HEK293 (cell line): ENCODE results near the gene CAPN15.

ENCODE experiments used
- CTCF ChIA-PET: fragments of 350-600 bp; formaldehyde crosslinking; extraction: SDS; loops from one replicate; lab custom pipeline; 2021; ENCODE audit warnings: antibody characterized with exemption; lab: Yijun Ruan, JAX
- POLR2A ChIA-PET: fragments of 300-600 bp; formaldehyde crosslinking; extraction: SDS; loops from one replicate; lab custom pipeline; 2020; ENCODE audit warnings: antibody characterized with exemption, inconsistent platforms; lab: Yijun Ruan, JAX
- H3K27ac ChIP-seq: fragments of 200-500 bp; sonication (Bioruptor generic); 2 replicates; pipeline ENCODE4 v1.5.1; 2014; ENCODE audit warnings: low read depth, low read length, control low read depth, inconsistent platforms; ENCODE audit errors: extremely low read depth
- H3K36me3 ChIP-seq, 2 experiments: fragments of 200-500 bp in 1 of 2; sonication (Bioruptor generic) in 1 of 2; 1 replicate in 1 of 2; 2 replicates in 1 of 2; pipeline ENCODE4 v1.5.1; 2014 to 2017; ENCODE audit warnings: inconsistent platforms in 2 of 2, low read length in 2 of 2; ENCODE audit not compliant: control insufficient read depth in 2 of 2, insufficient read depth in 1 of 2
- H3K4me1 ChIP-seq: fragments of 200-500 bp; sonication (Bioruptor generic); 2 replicates; pipeline ENCODE4 v1.5.1; 2014; ENCODE audit warnings: mild to moderate bottlenecking, low read length, inconsistent platforms; ENCODE audit not compliant: control insufficient read depth, insufficient read depth
- H3K4me3 ChIP-seq: 2 replicates; pipeline ENCODE4 v1.5.1; 2011; ENCODE audit warnings: low read depth, mild to moderate bottlenecking, control low read depth, low read length, moderate library complexity
- H3K9me3 ChIP-seq: fragments of 200-500 bp; sonication (Bioruptor generic); 2 replicates; pipeline ENCODE4 v1.5.1; 2014; ENCODE audit warnings: low read depth, low read length, inconsistent platforms; ENCODE audit not compliant: control insufficient read depth, insufficient read depth
- BCL11B ChIP-seq: fragments of 450-650 bp; formaldehyde crosslinking; IDR thresholded peaks from 2 replicates; pipeline ENCODE4 v1.5.1; 2016; ENCODE audit warnings: low read depth, missing biosample characterization, missing genetic modification characterization
- GFI1B ChIP-seq: fragments of 450-650 bp; formaldehyde crosslinking; IDR thresholded peaks from 2 replicates; pipeline ENCODE4 v1.5.1; 2016; ENCODE audit warnings: missing biosample characterization, missing genetic modification characterization
- KLF16 ChIP-seq: fragments of 450-650 bp; formaldehyde crosslinking; IDR thresholded peaks from 2 replicates; pipeline ENCODE4 v1.5.1; 2017; ENCODE audit warnings: missing biosample characterization, missing genetic modification characterization
- SP3 ChIP-seq: fragments of 450-650 bp; formaldehyde crosslinking; IDR thresholded peaks from 2 replicates; pipeline ENCODE4 v1.5.1; 2016; ENCODE audit warnings: missing biosample characterization, missing genetic modification characterization
- WT1 ChIP-seq: fragments of 450-650 bp; formaldehyde crosslinking; IDR thresholded peaks from 2 replicates; pipeline ENCODE4 v1.5.1; 2016; ENCODE audit warnings: missing biosample characterization, missing genetic modification characterization
- ZNF132 ChIP-seq: fragments of 450-650 bp; formaldehyde crosslinking; IDR thresholded peaks from 2 replicates; pipeline ENCODE4 v1.5.1; 2017; ENCODE audit warnings: missing biosample characterization, missing genetic modification characterization, borderline replicate concordance
- ZNF324 ChIP-seq: fragments of 450-650 bp; formaldehyde crosslinking; IDR thresholded peaks from 2 replicates; pipeline ENCODE4 v1.5.1; 2016; ENCODE audit warnings: missing biosample characterization, missing genetic modification characterization
- ZNF626 ChIP-seq: fragments of 450-650 bp; sonication (Bioruptor Pico); formaldehyde crosslinking; IDR thresholded peaks from 2 replicates; pipeline ENCODE4 v1.5.1; 2018; ENCODE audit warnings: missing biosample characterization, missing genetic modification characterization, inconsistent platforms
- ZSCAN30 ChIP-seq: fragments of 450-650 bp; IDR thresholded peaks from 2 replicates; pipeline ENCODE4 v1.5.1; 2018; ENCODE audit warnings: missing biosample characterization, mild to moderate bottlenecking, missing genetic modification characterization, moderate library complexity
- TF ChIP-seq, protein P1 (sequence below): fragments of 450-650 bp; formaldehyde crosslinking; IDR thresholded peaks from 2 replicates; pipeline ENCODE4 v1.5.0; 2017; ENCODE audit warnings: missing biosample characterization, missing genetic modification characterization, borderline replicate concordance
- TF ChIP-seq, protein P2 (sequence below): fragments of 450-650 bp; formaldehyde crosslinking; IDR thresholded peaks from 2 replicates; pipeline ENCODE4 v1.5.1; 2016; ENCODE audit warnings: missing biosample characterization, missing genetic modification characterization
- TF ChIP-seq, protein P3 (sequence below): fragments of 450-650 bp; formaldehyde crosslinking; IDR thresholded peaks from 2 replicates; pipeline ENCODE4; 2016; ENCODE audit warnings: missing biosample characterization, missing genetic modification characterization
- TF ChIP-seq, protein P4 (sequence below): fragments of 450-650 bp; IDR thresholded peaks from 2 replicates; pipeline ENCODE4 v1.5.1; 2018; ENCODE audit warnings: missing biosample characterization, missing genetic modification characterization
- TF ChIP-seq, protein P5 (sequence below): fragments of 450-650 bp; formaldehyde crosslinking; IDR thresholded peaks from 2 replicates; pipeline ENCODE4 v1.5.1; 2017; ENCODE audit warnings: missing biosample characterization, missing genetic modification characterization
- TF ChIP-seq, protein P6 (sequence below): fragments of 450-650 bp; formaldehyde crosslinking; IDR thresholded peaks from 2 replicates; pipeline ENCODE4 v1.5.1; 2017; ENCODE audit warnings: missing biosample characterization, missing genetic modification characterization
- TF ChIP-seq, protein P7 (sequence below): fragments of 450-650 bp; formaldehyde crosslinking; IDR thresholded peaks from 2 replicates; pipeline ENCODE4 v1.5.1; 2016; ENCODE audit warnings: missing biosample characterization, missing genetic modification characterization
- TF ChIP-seq, protein P8 (sequence below): fragments of 450-650 bp; formaldehyde crosslinking; IDR thresholded peaks from 2 replicates; pipeline ENCODE4 v1.5.1; 2016; ENCODE audit warnings: missing biosample characterization, missing genetic modification characterization
- TF ChIP-seq, protein P9 (sequence below): fragments of 450-650 bp; formaldehyde crosslinking; optimal IDR thresholded peaks from 2 replicates; pipeline ENCODE3; 2016; ENCODE audit warnings: missing biosample characterization, mild to moderate bottlenecking, missing genetic modification characterization

The CAPN15 gene

DNA sequence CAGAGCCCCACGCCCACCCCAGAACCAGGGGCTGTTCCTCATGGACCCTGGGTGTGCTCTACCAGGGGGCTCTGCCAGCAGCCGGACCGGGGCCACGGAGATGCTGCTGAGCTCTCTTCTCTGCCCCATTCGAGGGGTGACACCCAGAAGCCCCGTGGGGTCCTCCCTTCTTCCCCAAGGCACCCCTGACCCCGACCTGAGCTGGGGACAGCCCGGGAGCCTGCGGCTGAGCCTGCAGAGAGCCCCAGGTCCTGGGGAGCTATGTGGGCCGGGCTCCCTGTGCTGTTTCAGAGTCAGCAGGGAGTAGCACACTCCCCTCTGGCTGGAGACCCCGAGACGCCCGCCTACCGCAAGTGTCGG, 31.5 kb downstream of the CAPN15 start:
- CTCF ChIA-PET, result no interaction called here
- no peaks in the 10 kb centered on the region for H3K36me3 ChIP-seq
- H3K27ac ChIP-seq, result no peak overlapping the region
- no peaks in the 10 kb centered on the region; the same call in 1 of the 2 replicates for H3K4me1 ChIP-seq
- H3K9me3 ChIP-seq, result no peaks in the 10 kb centered on the region
- POLR2A ChIA-PET, result interaction anchor here (0.6 kb wide), 1 partner anchor 37 kb away, joined by 3 read pairs; no protein-coding TSS in a partner anchor
- no peak overlapping the region for H3K4me3 ChIP-seq
- TF ChIP-seq, protein P1, sequence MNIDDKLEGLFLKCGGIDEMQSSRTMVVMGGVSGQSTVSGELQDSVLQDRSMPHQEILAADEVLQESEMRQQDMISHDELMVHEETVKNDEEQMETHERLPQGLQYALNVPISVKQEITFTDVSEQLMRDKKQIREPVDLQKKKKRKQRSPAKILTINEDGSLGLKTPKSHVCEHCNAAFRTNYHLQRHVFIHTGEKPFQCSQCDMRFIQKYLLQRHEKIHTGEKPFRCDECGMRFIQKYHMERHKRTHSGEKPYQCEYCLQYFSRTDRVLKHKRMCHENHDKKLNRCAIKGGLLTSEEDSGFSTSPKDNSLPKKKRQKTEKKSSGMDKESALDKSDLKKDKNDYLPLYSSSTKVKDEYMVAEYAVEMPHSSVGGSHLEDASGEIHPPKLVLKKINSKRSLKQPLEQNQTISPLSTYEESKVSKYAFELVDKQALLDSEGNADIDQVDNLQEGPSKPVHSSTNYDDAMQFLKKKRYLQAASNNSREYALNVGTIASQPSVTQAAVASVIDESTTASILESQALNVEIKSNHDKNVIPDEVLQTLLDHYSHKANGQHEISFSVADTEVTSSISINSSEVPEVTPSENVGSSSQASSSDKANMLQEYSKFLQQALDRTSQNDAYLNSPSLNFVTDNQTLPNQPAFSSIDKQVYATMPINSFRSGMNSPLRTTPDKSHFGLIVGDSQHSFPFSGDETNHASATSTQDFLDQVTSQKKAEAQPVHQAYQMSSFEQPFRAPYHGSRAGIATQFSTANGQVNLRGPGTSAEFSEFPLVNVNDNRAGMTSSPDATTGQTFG (tag by site-specific recombination), result no peak
- TF ChIP-seq, protein P2, sequence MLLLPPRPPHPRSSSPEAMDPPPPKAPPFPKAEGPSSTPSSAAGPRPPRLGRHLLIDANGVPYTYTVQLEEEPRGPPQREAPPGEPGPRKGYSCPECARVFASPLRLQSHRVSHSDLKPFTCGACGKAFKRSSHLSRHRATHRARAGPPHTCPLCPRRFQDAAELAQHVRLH (tag by site-specific recombination), result no peak
- TF ChIP-seq, protein P3, sequence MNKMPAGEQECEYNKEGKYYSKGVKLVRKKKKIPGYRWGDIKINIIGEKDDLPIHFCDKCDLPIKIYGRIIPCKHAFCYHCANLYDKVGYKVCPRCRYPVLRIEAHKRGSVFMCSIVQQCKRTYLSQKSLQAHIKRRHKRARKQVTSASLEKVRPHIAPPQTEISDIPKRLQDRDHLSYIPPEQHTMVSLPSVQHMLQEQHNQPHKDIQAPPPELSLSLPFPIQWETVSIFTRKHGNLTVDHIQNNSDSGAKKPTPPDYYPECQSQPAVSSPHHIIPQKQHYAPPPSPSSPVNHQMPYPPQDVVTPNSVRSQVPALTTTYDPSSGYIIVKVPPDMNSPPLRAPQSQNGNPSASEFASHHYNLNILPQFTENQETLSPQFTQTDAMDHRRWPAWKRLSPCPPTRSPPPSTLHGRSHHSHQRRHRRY (tag by site-specific recombination), result no peak
- TF ChIP-seq BCL11B, result no peak
- TF ChIP-seq, protein P4, sequence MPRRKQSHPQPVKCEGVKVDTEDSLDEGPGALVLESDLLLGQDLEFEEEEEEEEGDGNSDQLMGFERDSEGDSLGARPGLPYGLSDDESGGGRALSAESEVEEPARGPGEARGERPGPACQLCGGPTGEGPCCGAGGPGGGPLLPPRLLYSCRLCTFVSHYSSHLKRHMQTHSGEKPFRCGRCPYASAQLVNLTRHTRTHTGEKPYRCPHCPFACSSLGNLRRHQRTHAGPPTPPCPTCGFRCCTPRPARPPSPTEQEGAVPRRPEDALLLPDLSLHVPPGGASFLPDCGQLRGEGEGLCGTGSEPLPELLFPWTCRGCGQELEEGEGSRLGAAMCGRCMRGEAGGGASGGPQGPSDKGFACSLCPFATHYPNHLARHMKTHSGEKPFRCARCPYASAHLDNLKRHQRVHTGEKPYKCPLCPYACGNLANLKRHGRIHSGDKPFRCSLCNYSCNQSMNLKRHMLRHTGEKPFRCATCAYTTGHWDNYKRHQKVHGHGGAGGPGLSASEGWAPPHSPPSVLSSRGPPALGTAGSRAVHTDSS (tag by site-specific recombination), result no peak
- TF ChIP-seq ZNF132 (tag by site-specific recombination), result no peak

DNA sequence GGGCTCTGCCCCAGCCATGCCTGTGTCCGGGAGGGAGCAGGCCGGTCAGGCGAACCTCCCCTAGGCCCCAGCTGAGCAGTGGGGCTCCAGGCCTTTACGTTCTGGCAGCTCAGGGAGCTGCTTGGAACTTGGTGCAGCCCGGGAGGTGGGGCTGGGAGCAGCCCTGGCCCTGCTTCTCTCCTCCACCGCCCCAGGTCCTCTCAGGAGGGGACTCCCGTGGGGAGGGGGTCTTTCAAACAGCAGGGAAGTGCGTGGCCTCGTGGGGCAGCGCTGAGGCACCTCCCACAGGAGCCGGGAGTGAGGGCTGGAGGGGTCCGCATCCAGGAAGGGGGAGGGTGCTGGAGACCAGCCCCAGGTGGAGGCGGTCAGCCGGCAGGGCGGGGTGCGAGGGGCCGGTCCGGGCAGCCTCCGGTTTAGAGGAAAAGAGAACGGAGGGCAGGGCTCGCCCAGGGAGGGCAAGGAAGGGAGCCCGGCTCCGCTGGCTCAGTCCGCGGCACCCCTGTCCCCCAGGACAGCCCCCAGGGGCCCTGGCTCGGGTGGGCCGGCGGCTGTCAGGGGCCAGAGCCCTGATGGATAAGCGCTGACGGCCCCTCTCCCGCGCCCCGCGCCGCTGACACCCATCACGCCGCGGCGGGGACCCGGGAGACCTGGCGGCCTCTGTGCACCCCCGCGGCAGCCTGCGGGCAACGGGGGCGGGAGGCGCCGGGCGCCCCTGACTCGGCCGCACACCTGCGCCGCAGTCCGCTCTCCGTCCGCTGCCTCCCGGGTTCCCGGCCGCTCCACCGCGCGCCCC, 32.1 kb downstream of the CAPN15 start:
- ChIA-PET CTCF (no interaction called here), POLR2A (no interaction called here)
- Histone ChIP-seq H3K27ac (no peak overlapping the region), H3K4me3 (no peak overlapping the region), H3K4me1 (no peaks in the 10 kb centered on the region; the same call in 1 of the 2 replicates), H3K9me3 (no peaks in the 10 kb centered on the region), H3K36me3 (no peaks in the 10 kb centered on the region)
- TF ChIP-seq ZNF626 (tag by site-specific recombination), result no peak
- 0 out of 2 replicates have a peak, but pooled peaks have one; percentile 39 for TF ChIP-seq SP3 (tag by site-specific recombination)
- TF ChIP-seq, protein P5, sequence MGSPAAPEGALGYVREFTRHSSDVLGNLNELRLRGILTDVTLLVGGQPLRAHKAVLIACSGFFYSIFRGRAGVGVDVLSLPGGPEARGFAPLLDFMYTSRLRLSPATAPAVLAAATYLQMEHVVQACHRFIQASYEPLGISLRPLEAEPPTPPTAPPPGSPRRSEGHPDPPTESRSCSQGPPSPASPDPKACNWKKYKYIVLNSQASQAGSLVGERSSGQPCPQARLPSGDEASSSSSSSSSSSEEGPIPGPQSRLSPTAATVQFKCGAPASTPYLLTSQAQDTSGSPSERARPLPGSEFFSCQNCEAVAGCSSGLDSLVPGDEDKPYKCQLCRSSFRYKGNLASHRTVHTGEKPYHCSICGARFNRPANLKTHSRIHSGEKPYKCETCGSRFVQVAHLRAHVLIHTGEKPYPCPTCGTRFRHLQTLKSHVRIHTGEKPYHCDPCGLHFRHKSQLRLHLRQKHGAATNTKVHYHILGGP (tag by site-specific recombination), result no peak
- no peak for TF ChIP-seq ZNF324 (tag by site-specific recombination)
- no peak for TF ChIP-seq KLF16 (tag by site-specific recombination)
- no peak for TF ChIP-seq GFI1B (tag by site-specific recombination)
- TF ChIP-seq, protein P6, sequence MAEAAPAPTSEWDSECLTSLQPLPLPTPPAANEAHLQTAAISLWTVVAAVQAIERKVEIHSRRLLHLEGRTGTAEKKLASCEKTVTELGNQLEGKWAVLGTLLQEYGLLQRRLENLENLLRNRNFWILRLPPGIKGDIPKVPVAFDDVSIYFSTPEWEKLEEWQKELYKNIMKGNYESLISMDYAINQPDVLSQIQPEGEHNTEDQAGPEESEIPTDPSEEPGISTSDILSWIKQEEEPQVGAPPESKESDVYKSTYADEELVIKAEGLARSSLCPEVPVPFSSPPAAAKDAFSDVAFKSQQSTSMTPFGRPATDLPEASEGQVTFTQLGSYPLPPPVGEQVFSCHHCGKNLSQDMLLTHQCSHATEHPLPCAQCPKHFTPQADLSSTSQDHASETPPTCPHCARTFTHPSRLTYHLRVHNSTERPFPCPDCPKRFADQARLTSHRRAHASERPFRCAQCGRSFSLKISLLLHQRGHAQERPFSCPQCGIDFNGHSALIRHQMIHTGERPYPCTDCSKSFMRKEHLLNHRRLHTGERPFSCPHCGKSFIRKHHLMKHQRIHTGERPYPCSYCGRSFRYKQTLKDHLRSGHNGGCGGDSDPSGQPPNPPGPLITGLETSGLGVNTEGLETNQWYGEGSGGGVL (tag by site-specific recombination), result peak; percentile 51; the same call in 1 of the 2 replicates
- TF ChIP-seq, protein P7, sequence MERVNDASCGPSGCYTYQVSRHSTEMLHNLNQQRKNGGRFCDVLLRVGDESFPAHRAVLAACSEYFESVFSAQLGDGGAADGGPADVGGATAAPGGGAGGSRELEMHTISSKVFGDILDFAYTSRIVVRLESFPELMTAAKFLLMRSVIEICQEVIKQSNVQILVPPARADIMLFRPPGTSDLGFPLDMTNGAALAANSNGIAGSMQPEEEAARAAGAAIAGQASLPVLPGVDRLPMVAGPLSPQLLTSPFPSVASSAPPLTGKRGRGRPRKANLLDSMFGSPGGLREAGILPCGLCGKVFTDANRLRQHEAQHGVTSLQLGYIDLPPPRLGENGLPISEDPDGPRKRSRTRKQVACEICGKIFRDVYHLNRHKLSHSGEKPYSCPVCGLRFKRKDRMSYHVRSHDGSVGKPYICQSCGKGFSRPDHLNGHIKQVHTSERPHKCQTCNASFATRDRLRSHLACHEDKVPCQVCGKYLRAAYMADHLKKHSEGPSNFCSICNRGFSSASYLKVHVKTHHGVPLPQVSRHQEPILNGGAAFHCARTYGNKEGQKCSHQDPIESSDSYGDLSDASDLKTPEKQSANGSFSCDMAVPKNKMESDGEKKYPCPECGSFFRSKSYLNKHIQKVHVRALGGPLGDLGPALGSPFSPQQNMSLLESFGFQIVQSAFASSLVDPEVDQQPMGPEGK (tag by site-specific recombination), result peak; percentile 69
- TF ChIP-seq, protein P8, sequence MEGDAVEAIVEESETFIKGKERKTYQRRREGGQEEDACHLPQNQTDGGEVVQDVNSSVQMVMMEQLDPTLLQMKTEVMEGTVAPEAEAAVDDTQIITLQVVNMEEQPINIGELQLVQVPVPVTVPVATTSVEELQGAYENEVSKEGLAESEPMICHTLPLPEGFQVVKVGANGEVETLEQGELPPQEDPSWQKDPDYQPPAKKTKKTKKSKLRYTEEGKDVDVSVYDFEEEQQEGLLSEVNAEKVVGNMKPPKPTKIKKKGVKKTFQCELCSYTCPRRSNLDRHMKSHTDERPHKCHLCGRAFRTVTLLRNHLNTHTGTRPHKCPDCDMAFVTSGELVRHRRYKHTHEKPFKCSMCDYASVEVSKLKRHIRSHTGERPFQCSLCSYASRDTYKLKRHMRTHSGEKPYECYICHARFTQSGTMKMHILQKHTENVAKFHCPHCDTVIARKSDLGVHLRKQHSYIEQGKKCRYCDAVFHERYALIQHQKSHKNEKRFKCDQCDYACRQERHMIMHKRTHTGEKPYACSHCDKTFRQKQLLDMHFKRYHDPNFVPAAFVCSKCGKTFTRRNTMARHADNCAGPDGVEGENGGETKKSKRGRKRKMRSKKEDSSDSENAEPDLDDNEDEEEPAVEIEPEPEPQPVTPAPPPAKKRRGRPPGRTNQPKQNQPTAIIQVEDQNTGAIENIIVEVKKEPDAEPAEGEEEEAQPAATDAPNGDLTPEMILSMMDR (tag by site-specific recombination), result 0 out of 2 replicates have a peak, but pooled peaks have one; percentile 19
- no peak for TF ChIP-seq ZSCAN30 (tag by site-specific recombination)
- TF ChIP-seq, protein P9, sequence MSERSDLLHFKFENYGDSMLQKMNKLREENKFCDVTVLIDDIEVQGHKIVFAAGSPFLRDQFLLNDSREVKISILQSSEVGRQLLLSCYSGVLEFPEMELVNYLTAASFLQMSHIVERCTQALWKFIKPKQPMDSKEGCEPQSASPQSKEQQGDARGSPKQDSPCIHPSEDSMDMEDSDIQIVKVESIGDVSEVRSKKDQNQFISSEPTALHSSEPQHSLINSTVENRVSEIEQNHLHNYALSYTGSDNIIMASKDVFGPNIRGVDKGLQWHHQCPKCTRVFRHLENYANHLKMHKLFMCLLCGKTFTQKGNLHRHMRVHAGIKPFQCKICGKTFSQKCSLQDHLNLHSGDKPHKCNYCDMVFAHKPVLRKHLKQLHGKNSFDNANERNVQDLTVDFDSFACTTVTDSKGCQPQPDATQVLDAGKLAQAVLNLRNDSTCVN (tag by site-specific recombination), result peak; percentile 16
- no peak for TF ChIP-seq WT1 (tag by site-specific recombination)
